Measurements from ENCODE around the gene STK39.

STK39 gene

GRCh38 chr2:168145011-168145410, 102.4 kb downstream of the STK39 start:
- Histone ChIP-seq H3F3A (ENCODE audit: control insufficient read depth, insufficient read depth) (no peaks in the 10 kb centered on the region), H3K79me2 (ENCODE audit: control insufficient read depth, low read length) (no peaks in the 10 kb centered on the region), H3K4me1 (ENCODE audit: control insufficient read depth, low read length) (no peaks in the 10 kb centered on the region)

GRCh38 chr2:168143813-168144212, 103.6 kb downstream of the STK39 start:
- H3K4me1 ChIP-seq (ENCODE audit: control insufficient read depth, low read length), result no peaks in the 10 kb centered on the region
- no peaks in the 10 kb centered on the region for H3K9me3 ChIP-seq (ENCODE audit: control insufficient read depth, insufficient read depth, low read length)
- no peaks in the 10 kb centered on the region for H3K79me2 ChIP-seq (ENCODE audit: control insufficient read depth, low read length)
- no peak overlapping the region for H3K4me2 ChIP-seq (ENCODE audit: low read length)
- no peaks in the 10 kb centered on the region for H4K20me1 ChIP-seq (ENCODE audit: control insufficient read depth, insufficient read depth, low read depth, low read length)
- no peaks in the 10 kb centered on the region for H3F3A ChIP-seq (ENCODE audit: control insufficient read depth, insufficient read depth)
- no peak overlapping the region for H3K27ac ChIP-seq (ENCODE audit: low read depth, low read length)
- H3K27me3 ChIP-seq (ENCODE audit: control insufficient read depth, low read length), result no peaks in the 10 kb centered on the region
- H3K36me3 ChIP-seq (ENCODE audit: control insufficient read depth, low read length), result peaks cover 2% of the 10 kb centered on the region; the same call in 1 of the 2 replicates
- H3K4me3 ChIP-seq (ENCODE audit: low read length), result no peak overlapping the region
- H3K9me2 ChIP-seq (replicated peaks; ENCODE audit: control insufficient read depth, low read length), result no peaks in the 10 kb centered on the region
- TF ChIP-seq, protein P1, sequence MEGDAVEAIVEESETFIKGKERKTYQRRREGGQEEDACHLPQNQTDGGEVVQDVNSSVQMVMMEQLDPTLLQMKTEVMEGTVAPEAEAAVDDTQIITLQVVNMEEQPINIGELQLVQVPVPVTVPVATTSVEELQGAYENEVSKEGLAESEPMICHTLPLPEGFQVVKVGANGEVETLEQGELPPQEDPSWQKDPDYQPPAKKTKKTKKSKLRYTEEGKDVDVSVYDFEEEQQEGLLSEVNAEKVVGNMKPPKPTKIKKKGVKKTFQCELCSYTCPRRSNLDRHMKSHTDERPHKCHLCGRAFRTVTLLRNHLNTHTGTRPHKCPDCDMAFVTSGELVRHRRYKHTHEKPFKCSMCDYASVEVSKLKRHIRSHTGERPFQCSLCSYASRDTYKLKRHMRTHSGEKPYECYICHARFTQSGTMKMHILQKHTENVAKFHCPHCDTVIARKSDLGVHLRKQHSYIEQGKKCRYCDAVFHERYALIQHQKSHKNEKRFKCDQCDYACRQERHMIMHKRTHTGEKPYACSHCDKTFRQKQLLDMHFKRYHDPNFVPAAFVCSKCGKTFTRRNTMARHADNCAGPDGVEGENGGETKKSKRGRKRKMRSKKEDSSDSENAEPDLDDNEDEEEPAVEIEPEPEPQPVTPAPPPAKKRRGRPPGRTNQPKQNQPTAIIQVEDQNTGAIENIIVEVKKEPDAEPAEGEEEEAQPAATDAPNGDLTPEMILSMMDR (IDR thresholded peaks at IDR 0.05; ENCODE audit: low read depth, low read length, poor library complexity, severe bottlenecking), result no peak
- TF ChIP-seq EZH2phosphoT487 (IDR thresholded peaks at IDR 0.05; ENCODE audit: borderline replicate concordance, low read length), result no peak

More at GRCh38 chr2:168145011-168145410, 102.4 kb downstream of the STK39 start:
- H3K9me2 ChIP-seq (replicated peaks; ENCODE audit: control insufficient read depth, low read length), result no peaks in the 10 kb centered on the region
- no peaks in the 10 kb centered on the region for H3K36me3 ChIP-seq (ENCODE audit: control insufficient read depth, low read length)
- H3K27me3 ChIP-seq (ENCODE audit: control insufficient read depth, low read length), result no peaks in the 10 kb centered on the region
- H3K27ac ChIP-seq (ENCODE audit: low read depth, low read length), result no peak overlapping the region
- TF ChIP-seq EZH2phosphoT487 (IDR thresholded peaks at IDR 0.05; ENCODE audit: borderline replicate concordance, low read length), result no peak
- TF ChIP-seq, protein P1 (IDR thresholded peaks at IDR 0.05; ENCODE audit: low read depth, low read length, poor library complexity, severe bottlenecking), result no peak
- H3K4me3 ChIP-seq (ENCODE audit: low read length), result no peak overlapping the region
- no peak overlapping the region for H3K4me2 ChIP-seq (ENCODE audit: low read length)
- no peaks in the 10 kb centered on the region for H4K20me1 ChIP-seq (ENCODE audit: control insufficient read depth, insufficient read depth, low read depth, low read length)
- no peaks in the 10 kb centered on the region for H3K9me3 ChIP-seq (ENCODE audit: control insufficient read depth, insufficient read depth, low read length)

DNA sequence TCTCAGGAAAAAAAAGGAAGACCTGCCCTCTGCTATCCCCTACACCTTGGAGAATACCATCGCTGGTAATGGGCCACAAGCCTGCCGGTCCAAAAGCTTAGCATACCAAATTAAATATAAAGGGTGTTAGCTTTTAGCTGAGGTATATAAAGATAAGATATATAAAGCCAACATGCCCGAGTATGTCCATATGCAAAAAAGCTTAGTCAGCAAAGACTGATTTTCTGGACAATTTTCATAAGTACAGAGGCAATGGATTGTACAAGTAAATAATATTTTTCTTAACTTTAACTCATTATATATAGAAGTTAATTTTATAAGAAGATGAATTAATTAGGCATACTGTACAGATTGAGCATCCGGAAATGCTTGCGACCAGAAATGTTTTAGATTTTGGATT, 106.5 kb downstream of the STK39 start:
- H3K9me3 ChIP-seq (ENCODE audit: control insufficient read depth, insufficient read depth, low read length), result no peaks in the 10 kb centered on the region
- TF ChIP-seq EZH2phosphoT487 (IDR thresholded peaks at IDR 0.05; ENCODE audit: borderline replicate concordance, low read length), result no peak
- TF ChIP-seq, protein P1 (IDR thresholded peaks at IDR 0.05; ENCODE audit: low read depth, low read length, poor library complexity, severe bottlenecking), result no peak
- H3K4me1 ChIP-seq (ENCODE audit: control insufficient read depth, low read length), result peaks cover 22% of the 10 kb centered on the region

More for the DNA sequence above, 106.5 kb downstream of the STK39 start:
- Histone ChIP-seq H3K9me2 (replicated peaks; ENCODE audit: control insufficient read depth, low read length) (no peaks in the 10 kb centered on the region), H3K27ac (ENCODE audit: low read depth, low read length) (no peak overlapping the region), H3K4me3 (ENCODE audit: low read length) (no peak overlapping the region), H3K4me2 (ENCODE audit: low read length) (no peak overlapping the region), H3K79me2 (ENCODE audit: control insufficient read depth, low read length) (no peaks in the 10 kb centered on the region), H3K36me3 (ENCODE audit: control insufficient read depth, low read length) (peaks cover 21% of the 10 kb centered on the region), H4K20me1 (ENCODE audit: control insufficient read depth, insufficient read depth, low read depth, low read length) (no peaks in the 10 kb centered on the region), H3F3A (ENCODE audit: control insufficient read depth, insufficient read depth) (no peaks in the 10 kb centered on the region), H3K27me3 (ENCODE audit: control insufficient read depth, low read length) (no peaks in the 10 kb centered on the region)
